Left lung (tissue), 10 donors: ENCODE measurements around the gene MPRIP. TPM values are rescaled to one million over a fixed set of nuclear protein-coding genes. Genes with fewer than 3 reads are reported as not detected.

Experiments used
- ATAC-seq: fragments of 200-7000 bp; cut with Tn5 transposase; one replicate; pipeline ENCODE4 v1.9.1; 2020; ENCODE audit warnings: moderate library complexity
- DNase-seq, 4 donors: peaks; one replicate each; pipeline ENCODE4 v3.0.0-alpha.2; 2013 to 2020
- H3K27ac ChIP-seq, 2 donors: fragments of 200-600 bp; sonication (generic) in 1 of 2; one replicate each; pipeline versions ENCODE4 v1.5.0 to v1.8.0; 2020 to 2021
- H3K27me3 ChIP-seq, 2 donors: fragments of 200-600 bp; sonication (generic) in 1 of 2; one replicate each; pipeline versions ENCODE4 v1.5.0 to v1.8.0; 2020 to 2021
- H3K36me3 ChIP-seq, 2 donors: fragments of 200-600 bp; sonication (generic) in 1 of 2; one replicate each; pipeline versions ENCODE4 v1.5.0 to v1.8.0; 2020 to 2021
- H3K4me1 ChIP-seq, 2 donors: fragments of 200-600 bp; one replicate each; pipeline ENCODE4 v1.8.0; 2021
- H3K4me3 ChIP-seq, 2 donors: fragments of 200-600 bp; sonication (generic) in 1 of 2; one replicate each; pipeline versions ENCODE4 v1.5.0 to v1.8.0; 2020 to 2021; ENCODE audit warnings: mild to moderate bottlenecking in 1 of 2
- H3K9me3 ChIP-seq, 2 donors: fragments of 200-600 bp; sonication (generic) in 1 of 2; one replicate each; pipeline versions ENCODE4 v1.5.0 to v1.8.0; 2020 to 2021
- intact Hi-C, 2 donors: fragments of 100-400 bp; cut with DNase I; formaldehyde crosslinking; loops; one replicate each; pipeline versions ENCODE4 v1.11.2 to v1.14.2; 2022
- polyA plus RNA-seq, 6 donors: library from polyadenylated mRNA; unstranded; fragments of 120-200 nt; gene quantifications; one replicate each; pipeline ENCODE4 v1.2.1, GENCODE V29; 2013; ENCODE audit not compliant: insufficient read length in 6 of 6
- total RNA-seq, 2 donors: library from RNA; stranded (reverse); fragmentation: NEBNext Ultra II Directional; extraction: Animal tissue kit (Norgen Biotek cat#: 25700); gene quantifications; one replicate each; pipeline ENCODE4 v1.2.1, GENCODE V29; 2021
- TF ChIP-seq, protein P1 (sequence below), 2 donors: fragments of 200-600 bp; sonication (generic) in 1 of 2; IDR thresholded peaks; one replicate each; pipeline versions ENCODE4 v1.5.0 to v1.8.0; 2021; ENCODE audit warnings: antibody characterized with exemption in 2 of 2
- donor health status: DM: no; HTN: yes; CAD: no.
- donor health status: DM: no; HTN: no; CAD: no.

MPRIP gene
- total and polyA plus RNA-seq, 8 donors, result 221 to 338 (median 257) TPM

DNA sequence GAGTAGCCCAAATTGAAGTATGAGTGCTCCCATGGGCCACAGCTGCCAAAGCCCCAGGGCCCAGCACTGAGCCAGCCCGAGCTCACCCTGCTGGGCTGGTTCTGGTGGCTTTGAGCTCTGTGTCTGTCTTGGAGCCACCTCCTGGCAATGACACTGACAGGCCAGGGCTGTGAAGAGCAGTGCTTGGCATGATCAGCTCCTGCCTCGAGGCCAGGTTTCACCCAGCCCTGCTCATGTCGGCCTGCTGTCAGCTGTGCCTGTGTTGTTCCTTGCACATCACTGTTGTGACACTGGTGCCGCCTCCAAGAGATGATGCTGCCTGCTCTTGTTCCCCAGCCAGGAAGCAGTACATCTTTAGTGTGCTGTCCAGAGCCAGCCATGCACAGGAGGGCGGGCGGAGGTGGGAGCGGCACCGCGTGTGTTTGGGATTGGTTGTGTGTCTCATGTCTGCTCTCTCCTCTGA, 137.9 kb downstream of the MPRIP start:
- H3K27me3 ChIP-seq, result no peaks in the 10 kb centered on the region
- H3K4me3 ChIP-seq, result no peak overlapping the region
- TF ChIP-seq, protein P1, sequence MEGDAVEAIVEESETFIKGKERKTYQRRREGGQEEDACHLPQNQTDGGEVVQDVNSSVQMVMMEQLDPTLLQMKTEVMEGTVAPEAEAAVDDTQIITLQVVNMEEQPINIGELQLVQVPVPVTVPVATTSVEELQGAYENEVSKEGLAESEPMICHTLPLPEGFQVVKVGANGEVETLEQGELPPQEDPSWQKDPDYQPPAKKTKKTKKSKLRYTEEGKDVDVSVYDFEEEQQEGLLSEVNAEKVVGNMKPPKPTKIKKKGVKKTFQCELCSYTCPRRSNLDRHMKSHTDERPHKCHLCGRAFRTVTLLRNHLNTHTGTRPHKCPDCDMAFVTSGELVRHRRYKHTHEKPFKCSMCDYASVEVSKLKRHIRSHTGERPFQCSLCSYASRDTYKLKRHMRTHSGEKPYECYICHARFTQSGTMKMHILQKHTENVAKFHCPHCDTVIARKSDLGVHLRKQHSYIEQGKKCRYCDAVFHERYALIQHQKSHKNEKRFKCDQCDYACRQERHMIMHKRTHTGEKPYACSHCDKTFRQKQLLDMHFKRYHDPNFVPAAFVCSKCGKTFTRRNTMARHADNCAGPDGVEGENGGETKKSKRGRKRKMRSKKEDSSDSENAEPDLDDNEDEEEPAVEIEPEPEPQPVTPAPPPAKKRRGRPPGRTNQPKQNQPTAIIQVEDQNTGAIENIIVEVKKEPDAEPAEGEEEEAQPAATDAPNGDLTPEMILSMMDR (IDR thresholded peaks at IDR 0.05), result no peak
- no peaks in the 10 kb centered on the region for H3K9me3 ChIP-seq
- intact Hi-C loops, result no loop called here
- H3K36me3 ChIP-seq, result peaks cover 0 to 96% of the 10 kb centered on the region in 2 donors
- H3K27ac ChIP-seq, result peak overlapping the region in 1 of 2 donors; percentile 13
- DNase-seq, result peak in 1 of 4 donors; percentile 49
- no peak for ATAC-seq
- peaks cover 0 to 29% of the 10 kb centered on the region in 2 donors for H3K4me1 ChIP-seq

DNA sequence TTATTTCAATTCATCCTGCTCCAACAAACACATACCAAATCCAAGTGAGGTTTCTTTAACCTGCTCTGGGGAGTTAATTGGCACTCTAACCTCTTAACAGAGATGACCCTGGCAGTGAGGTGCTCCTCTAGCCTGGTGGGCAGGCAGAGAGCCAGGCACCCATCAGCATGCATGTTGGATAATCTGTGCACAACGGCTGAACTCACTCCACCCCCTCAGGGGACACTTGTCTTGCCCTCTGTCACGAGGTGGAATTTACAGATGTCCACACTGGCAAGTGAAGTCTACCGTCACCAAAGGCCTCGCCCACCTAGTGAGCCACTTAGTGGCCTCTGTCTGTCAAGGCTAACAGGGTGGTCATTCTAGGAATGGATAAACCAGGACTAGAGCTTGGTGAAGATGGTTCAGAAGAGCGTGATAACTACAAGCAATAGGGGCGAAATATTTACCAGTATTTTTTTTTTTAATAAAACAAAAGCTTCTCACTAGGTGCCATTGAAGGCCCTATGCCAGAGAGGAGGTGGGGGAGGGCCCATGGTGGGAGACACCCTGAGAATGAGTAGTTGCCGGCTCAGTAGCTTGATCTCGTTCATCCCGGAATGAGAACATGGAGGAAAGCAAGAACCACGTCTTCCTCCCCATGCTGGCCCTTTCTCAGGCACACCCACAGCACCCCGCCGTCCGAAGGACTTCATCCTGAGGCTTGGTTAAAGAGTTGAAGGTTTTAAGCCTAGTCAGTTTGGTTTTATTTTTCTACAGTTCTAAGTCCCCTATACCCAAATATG, 138.7 kb downstream of the MPRIP start:
- Histone ChIP-seq H3K9me3 (no peaks in the 10 kb centered on the region), H3K27ac (no peak overlapping the region), H3K36me3 (peaks cover 0 to 89% of the 10 kb centered on the region in 2 donors), H3K4me1 (peaks cover 5 to 30% of the 10 kb centered on the region in 2 donors), H3K4me3 (no peak overlapping the region), H3K27me3 (no peaks in the 10 kb centered on the region)
- TF ChIP-seq, protein P1 (IDR thresholded peaks at IDR 0.05), result no peak
- no peak for DNase-seq
- ATAC-seq, result no peak
- intact Hi-C loops, result no loop called here

DNA sequence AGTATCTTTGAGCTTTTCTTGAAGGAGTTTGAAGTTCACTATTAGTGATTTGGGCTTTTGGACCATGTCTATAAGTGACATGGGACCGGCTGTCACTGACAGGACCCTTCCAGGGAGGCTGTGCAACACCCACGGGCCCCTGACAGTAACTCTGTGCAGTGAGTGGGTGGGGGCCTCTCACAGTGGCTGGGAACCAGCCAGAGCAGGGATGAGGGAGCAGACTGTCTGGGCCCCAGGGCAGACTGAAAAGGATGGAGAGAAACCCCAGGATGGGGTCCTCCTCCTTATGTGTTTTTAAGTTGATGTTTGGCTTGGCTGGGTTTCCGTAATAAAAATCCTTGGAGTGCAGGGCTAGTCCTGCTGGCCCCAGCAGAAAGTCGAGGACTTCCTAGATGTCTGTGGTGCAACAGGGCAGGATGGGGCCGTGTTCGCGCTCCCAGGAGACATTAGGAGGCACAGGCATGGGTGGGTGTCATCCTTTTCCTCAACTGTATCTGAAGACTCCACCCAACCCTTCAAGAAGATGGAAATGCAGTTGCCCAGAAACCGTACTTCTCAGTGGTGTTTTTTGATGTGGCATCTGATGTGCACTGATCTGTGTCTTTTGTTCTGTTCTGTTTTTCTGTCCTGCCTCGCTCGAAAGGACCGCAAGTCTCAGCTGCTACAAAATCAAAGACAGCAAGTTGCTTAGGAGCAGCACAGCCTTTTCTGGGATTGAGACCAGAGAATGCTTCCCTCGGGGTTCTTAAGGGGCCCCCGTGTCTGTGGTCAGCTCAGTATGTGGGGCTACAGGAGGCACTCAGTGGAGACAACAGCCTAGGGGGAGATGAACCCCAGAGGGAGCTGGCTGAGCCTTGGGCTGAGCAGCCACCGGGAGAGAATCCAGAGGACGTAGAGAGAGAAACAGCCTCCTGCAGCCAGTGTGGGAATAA, 139.7 kb downstream of the MPRIP start:
- H3K27me3 ChIP-seq, result no peaks in the 10 kb centered on the region
- intact Hi-C loops, result no loop called here
- no peaks in the 10 kb centered on the region for H3K9me3 ChIP-seq
- H3K36me3 ChIP-seq, result peaks cover 0 to 83% of the 10 kb centered on the region in 2 donors
- TF ChIP-seq, protein P1 (IDR thresholded peaks at IDR 0.05), result no peak
- DNase-seq (peak in 1 of 4 donors; percentile 55), ATAC-seq (no peak)
- peaks cover 8 to 37% of the 10 kb centered on the region in 2 donors for H3K4me1 ChIP-seq
- H3K4me3 ChIP-seq, result no peak overlapping the region
- no peak overlapping the region for H3K27ac ChIP-seq

DNA sequence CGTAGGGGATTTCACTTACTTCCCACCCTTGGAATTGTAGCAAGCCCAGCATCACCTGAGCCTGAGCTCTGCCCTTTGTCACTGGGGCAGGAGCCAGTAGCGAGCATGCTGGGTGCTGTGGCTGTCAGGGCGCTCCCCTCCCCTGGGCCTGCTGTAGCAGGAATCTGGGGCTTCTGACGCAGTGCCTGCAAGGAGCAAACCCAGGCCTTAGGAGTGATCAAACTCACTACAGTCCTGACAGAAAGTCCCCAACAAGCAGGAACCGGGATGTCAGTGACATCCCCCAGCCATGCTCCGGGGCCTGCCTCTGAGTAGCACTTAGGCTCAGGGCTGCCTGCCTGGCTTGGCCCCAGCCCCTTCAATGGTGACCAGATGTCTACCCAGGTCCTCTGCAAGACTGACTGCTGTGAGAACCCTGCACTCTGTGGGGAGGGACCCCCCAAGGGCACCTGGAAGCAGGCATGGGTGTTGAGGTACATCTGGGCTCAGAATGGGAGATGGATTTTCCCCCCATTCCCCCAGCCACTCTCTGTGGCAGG, 140.4 kb downstream of the MPRIP start:
- Histone ChIP-seq H3K27ac (no peak overlapping the region), H3K27me3 (no peaks in the 10 kb centered on the region), H3K4me3 (no peak overlapping the region), H3K4me1 (peaks cover 13 to 43% of the 10 kb centered on the region in 2 donors), H3K9me3 (no peaks in the 10 kb centered on the region), H3K36me3 (peaks cover 0 to 83% of the 10 kb centered on the region in 2 donors)
- ATAC-seq, result no peak
- TF ChIP-seq, protein P1 (IDR thresholded peaks at IDR 0.05), result no peak
- intact Hi-C loops, result no loop called here
- peak in 1 of 4 donors; percentile 44 for DNase-seq
